HK-2 (cell line): Measurements from ENCODE around the gene XBP1.
A peak's percentile ranks its signal among the peaks of the same experiment; 100 is the strongest.
"Not testable (repeated sequence)": the region's sequence is repeated elsewhere in the genome, so short reads cannot be mapped to it uniquely, and the experiment has no call there.

ENCODE experiments used
- DNase-seq: peaks from one replicate; pipeline ENCODE4 v3.0.0-alpha.2; 2018; ENCODE audit not compliant: unreplicated experiment

XBP1 gene

DNA sequence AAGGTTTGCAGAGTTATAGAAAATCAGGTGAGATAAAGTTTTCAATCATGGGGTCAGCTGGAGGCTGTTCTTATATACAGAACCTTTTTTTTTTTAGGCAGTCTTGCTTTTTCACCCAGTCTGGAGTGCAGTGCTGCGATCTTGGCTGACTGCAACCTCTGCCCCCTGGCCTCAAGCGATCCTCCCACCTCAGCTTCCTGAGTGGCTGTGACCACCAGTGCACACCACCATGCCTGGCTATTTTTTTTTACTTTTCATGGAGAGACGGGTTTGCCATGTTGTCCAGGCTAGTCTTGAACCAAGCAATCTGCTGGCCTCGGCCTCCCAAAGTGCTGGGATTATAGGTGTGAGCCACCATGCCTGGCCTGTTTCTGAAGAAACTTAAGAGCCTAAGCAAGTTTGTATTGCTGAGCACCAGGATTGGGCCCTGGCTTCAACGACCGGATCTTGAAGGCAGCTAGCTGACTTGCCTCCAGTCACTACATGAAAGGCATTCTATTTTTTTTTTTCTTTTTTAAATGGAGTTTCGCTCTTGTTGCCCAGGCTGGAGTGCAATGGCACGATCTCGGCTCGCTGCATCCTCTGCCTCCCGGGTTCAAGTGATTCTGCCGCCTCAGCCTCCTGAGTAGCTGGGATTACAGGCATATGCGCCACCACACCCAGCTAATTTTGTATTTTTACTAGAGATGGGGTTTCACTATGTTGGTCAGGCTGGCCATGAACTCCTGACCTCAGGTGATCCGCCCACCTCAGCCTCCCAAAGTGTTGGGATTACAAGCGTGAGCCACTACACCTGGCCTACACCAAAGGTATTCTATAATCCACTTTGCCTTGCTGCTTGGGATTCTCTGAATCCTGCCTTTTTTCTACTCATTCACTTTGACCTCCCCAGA is 7.6 kb downstream of the XBP1 start:
- no peak for DNase-seq

DNA sequence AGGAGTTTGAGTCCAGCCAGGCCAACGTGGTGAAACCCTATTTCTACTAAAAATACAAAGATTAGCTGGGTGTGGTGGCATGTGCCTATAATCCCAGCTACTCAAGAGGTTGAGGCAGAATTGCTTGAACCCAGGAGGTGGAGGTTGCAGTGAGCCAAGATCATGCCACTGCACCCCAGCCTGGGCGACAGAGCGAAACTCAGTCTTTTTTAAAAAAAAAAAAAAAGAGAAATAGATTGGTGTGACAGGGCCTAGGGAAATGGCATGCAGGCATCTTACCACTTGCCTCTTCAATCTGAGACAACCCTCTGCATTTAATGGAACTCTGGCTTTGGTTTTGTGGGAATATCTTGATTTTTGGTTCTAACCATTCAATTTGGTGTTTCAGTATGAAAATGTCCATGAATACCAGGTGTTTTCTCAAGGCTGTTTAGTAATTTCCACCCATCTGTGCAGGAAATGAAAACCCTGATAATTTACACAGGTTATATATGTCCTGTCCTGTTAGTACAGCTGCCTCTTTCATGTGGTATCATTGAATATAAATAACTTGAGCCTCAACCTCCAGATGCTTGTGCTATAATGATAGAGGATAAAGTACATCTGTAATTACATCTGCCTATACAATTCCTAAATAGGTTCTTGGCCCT is 8.4 kb downstream of the XBP1 start:
- DNase-seq, result no peak

DNA sequence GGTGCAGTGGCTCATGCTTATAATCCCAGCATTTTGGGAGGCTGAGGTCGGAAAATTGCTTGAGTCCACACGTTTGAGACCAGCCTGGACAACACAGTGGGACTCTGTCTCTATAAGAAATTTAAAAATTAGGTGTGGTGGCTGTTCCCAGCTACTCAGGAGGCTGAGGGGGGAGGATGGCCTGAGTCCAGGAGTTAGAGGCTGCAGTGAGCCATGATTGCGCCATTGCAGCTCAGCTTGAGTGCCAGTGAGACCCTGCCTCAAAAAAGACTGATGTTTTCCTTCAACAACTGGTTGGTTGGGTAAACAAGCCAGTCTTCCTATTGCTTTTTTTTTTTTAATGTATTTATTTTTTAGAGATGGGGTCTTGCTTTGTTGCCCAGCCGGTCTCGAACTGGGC is 9.2 kb downstream of the XBP1 start:
- no peak for DNase-seq

DNA sequence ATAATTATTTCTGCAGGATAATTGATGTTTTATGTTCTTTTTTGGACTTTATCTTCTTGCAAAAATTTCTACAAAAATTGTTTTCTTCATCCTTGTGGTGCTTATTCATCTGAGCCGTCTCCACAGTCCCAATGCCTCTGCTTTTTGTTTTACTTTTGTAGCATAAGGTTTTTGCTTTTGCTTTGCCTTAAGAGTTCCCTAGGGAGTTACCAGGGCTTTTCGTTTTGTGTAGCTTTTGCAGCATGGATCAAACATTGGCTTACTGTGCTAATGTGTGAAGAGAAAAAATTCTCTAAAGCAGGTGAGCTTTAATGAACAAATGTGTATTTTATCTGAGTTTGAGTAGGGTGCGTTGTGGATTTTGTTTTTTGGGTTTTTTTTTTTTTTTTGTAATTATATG is 11.8 kb downstream of the XBP1 start:
- no peak for DNase-seq

DNA sequence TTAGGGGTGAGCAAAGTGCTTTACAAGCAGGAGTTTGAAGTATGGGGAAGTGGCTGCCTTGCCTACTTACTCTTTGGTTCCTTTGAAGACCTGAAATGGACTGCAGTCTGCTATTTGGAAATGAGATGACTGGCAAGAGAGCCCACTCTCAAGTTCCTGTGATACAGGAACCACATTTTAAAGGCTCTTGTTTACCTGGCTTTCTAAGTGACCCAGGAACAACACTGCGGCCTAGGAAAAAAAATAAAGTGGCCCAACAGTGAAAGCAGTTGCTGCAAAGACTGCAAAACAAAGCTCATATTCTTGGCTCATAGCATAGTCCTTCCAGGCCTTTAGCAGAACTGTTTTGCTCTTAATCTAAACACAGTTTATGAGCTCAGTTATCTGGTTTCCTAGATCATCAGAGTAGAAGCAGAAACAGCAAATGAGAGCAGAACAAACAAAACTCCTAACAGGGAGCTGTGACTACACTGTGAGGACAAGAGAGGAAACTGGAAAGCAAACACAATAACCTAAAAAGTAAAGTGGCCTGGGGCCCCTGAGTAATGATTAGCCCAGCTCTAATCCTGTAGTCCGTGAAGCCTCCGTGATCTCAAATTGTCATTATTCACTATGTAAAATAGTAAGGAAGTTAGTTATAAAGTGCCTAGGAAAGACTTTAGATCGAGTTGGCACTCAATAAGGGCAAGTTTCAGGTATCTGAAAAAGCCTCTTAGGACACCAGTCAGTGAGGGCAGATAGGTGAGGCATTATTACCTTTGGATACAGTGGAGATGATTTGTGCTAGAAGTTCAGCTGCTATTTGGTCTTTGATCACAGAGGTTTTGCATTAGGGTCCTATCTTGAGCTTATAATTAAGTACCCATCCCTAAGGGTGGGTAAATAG is 16.3 kb downstream of the XBP1 start:
- DNase-seq, result no peak

DNA sequence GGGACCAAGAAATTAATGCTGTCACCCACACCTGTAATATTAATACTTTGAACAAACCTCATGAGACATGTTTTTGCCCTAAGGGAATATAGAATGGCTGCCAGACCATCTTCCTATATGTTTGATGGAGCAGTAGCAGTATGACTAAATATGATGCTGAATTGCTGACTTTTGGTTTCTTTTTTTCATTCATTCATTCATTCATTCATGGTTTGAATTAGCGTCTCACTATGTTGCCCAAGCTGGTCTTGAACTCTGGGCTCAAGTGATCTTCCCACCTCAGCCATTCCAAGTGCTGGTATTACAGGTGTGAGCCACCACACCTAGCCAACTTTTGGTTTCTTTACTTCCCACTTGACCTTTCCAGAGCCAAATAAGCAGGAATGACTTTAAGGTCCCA is 20.1 kb downstream of the XBP1 start:
- DNase-seq, result no peak

DNA sequence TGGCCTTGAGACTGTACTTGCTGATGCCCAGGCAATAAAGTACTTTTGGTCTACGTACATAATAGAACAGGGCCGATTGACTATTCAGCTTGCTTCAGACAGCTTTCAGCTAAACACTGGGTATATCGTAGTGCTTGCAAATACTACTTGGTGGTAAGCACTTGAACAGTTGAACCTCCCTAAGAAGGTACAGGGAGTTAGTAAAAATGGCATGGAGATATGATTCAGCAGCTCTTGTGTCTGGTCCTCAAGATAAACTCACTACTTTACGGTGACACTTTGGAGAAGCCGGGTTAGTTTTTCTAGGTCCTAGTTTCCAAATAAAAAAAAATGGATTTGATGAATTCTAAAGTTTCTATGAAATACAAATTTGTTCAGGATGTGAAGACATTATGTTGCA is 20.5 kb downstream of the XBP1 start:
- no peak for DNase-seq

DNA sequence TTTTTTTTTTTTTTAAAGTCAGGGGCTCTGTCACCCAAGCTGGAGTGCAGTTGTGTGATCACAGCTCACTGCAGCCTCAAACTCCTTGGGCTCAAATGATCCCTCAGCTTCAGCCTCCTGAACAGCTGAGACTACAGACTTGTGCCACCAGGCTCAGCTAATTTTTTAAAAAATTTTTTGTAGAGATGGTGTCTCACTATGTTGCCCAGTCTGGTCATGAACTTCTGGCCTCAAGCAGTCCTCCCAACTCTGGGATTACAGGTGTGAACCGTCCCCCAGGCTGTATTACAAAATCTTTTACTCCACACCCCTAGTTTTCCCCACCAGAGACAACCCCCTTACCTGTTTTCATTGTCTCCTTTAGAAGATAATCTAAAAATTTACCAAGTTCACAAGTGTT is 26.0 kb downstream of the XBP1 start:
- DNase-seq, result no peak

DNA sequence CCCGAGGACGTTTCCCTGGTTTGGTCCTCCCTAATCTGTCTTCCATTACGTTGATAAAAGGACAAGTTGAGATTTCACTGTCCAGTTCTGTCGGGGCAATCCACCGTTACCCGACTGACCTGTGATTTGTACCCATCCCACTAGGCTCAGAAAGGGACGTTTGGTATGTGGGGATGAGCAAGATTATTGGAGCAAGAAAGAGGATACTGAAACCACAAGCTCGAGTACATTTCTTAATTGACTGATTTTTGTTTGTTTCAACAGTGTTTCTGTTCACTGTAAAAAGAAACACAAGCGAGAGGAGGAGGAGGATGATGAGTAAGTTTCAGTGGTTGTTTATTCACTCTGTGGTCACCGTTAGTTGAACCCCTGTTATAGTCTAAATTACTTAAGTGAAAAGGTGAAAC is 26.9 kb downstream of the XBP1 start:
- DNase-seq, result no peak

DNA sequence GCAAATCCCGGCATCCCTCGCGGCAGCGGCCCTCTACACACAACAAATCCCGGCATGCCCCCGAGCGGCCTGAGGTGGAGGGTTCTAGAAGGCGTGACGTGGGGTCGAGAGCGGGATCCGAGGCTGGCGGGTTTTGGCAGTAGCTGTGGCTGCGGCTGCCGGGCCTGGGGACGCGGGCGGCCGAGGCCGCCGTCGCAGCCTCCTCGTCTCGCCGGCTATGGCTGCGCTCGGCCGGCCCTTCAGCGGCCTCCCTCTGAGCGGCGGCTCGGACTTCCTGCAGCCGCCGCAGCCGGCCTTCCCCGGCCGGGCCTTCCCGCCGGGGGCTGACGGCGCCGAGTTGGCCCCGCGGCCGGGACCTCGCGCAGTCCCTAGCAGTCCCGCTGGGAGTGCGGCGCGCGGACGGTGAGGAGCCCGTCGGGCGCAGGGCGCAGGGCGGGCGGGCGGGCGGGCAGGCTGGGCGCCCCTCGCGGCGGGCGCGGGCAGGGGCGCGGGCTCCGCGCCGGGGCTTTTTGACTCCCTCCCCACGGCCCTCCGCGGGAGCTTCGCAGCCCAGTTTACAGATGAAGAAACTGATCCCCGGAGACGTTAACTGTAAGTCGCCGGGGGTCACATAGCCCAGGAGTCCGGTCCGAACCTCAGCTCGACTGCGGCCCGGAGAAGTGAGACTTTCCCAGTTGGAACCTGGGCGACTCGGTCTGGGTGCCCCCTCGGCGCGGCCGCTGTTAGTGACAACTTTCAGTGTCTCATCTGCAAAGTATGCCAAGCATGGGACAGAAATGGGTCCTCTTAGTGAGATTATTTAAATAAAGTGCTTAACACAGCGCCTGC is 27.5 kb downstream of the XBP1 start, which contains the start of gene CCDC117:
TSS of gene CCDC117 (plus strand) at position 63 of the 828 bp plus-strand sequence. CDS start at position 218, 155 bp downstream.
- peak; percentile 92 for DNase-seq

DNA sequence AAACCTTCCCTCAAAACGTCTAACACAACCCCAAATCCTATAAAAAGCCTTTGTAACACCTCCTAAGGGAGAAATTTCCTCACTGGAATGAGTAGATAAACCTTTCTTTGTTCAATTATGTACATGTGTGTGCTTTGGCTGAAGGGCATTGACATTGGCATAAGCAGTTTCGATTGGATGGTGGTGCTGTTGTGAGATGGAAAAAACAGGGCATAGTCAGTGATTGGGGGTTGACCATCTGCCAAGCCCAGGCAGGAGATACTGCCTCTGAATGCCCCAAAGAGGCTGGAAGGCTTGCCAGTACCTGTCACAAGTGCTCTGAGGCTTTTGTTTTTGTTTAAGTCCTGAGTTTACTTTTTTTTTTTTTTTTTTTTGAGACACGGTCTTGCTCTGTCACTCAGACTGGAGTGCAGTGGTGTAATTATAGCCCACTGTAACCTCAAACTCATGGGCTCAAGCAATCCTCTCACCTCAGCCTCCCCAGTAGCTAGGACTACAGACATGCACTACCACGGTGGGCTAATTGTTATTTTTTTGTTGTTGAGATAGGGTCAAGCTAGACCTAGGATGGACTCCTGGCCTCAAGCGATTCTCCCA is 29.1 kb downstream of the XBP1 start:
- no peak for DNase-seq

DNA sequence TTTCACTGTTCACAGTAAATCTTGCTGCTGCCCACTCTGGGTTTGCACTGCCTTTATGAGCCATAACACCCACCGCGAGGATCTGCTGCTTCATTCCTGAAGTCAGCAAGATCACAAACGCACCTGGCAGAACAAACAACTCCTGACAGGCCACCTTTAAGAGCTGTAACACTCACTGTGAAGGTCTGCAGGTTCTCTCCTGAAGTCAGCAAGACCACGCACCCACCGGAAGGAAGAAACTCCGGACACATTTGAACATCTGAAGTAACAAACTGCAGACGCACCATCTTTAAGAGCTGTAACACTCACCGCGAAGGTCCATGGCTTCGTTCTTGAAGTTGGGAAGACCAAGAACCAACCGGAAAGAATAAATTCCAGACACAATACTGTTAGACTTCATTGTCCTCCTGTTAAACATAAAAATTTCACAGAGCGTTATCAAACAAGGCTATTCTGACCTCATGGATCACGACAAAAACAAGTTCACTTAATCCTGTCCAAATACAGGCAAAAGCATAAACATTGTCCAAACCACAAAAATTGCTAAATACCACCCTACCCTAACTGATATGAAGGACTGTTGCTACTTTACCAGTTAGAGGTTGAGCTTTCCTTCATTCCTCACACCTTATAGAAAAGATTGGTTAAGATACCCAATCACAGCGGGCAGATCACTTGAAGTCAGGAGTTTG is 30.8 kb downstream of the XBP1 start:
- DNase-seq, result no peak

DNA sequence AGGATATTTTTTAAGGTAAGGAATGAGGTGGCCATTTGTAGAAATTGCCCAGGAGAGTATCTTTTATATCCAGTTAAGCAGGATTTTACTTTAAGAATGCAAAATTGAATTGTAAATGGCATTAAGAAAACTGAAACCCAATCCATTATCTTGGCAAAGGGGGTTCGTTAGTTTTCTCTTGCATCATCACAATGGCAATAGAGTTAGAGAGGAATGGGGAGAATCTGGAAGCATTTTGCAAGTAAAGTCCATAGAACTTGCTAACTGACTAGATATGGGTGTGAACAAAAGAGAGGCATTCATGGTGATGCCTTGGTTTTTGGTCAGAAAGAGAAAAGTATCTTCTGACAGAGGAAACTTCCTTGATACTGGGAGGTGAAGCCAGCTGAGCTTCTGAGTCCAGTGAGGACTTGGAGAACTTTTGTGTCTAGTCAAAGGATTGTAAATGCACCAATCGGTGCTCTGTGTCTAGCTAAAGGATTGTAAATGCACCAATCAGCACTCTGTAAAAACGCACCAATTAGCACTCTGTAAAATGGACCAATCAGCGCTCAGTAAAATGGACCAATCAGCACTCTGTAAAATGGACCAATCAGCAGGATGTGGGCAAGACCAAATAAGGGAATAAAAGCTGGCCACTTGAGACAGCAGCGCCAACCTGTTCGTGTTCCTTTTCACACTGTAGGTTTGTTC is 31.5 kb downstream of the XBP1 start:
- DNase-seq, result no peak

DNA sequence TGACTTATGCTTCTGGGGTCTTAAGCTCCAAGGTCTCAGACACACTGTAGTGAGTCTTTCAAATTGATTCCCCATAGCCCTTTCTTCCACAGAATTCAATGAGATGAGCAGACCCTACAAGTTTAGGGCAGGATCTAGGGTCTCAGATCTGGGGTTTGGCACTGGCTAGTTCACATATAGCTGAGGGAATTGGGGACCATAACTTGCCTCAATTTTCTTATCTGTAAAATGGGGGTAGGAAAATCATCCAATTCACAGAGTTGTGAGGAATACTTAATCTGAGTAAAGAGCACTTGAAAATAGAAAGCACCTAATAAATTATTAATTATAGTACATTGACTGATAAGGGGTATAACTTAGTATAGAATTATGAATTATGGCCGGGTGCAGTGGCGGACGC is 33.7 kb downstream of the XBP1 start:
- DNase-seq, result no peak

DNA sequence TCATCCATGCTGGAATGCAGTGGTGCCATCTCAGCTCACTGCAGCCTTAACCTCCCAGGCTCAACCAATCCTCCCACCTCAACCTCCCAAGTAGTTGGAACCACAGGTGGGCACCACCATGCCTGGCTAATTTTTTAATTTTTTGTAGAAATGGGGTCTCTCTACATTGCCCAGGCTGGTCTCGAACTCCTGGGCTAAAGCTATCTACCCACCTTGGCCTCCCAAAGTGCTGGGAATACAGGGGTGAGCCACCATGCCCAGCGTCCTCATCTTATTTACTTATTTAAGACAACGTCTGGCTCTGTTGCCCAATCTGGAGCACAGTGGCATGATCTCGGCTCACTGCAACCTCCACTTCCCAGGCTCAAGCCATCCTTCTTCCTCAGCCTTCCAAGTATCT is 38.4 kb downstream of the XBP1 start:
- DNase-seq, result not testable (repeated sequence)

DNA sequence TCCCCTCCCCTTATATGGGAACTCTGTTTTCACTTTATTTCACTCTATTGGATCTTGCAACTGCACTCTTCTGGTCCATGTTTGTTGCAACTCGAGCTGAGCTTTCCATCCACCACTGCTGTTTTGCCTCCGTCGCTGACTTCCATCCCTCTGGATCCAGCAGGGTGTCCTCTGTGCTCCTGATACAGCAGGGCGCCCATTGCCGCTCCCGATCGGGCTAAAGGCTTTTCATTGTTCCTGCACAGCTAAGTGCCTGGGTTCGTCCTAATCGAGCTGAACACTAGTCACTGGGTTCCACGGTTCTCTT is 39.0 kb downstream of the XBP1 start:
- no peak for DNase-seq

DNA sequence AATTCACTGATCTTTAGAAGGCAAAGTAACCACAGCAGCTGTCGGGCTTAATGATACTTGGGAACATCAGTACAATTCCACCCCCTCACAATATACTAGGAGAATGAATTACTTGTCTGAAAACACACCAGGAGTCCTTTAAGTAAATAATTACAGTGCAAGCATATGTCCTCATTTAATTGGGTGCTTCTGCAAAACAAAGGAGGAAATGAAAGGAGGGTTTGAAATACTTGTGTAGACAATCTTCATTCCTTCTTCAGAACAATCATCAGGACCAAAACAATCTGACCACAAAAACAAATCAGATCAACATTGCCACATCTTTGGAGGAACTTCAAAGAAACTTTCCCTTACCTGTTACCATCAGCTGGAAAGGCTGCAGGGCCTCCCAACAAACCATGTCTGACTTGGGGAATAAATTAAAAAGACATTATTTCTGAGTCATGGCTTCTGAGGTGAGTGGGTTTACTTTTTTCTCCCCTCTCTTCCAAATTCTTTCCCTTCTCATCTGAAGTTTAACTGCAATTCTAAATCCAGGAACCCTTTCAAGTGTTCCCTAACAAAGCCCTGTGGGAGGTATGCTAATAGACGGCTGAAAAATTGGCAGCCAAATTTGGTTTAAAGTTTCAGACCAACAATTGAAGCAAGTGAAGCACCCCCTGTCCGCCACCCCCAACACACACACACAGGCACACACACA is 40.4 kb downstream of the XBP1 start:
- DNase-seq, result no peak

DNA sequence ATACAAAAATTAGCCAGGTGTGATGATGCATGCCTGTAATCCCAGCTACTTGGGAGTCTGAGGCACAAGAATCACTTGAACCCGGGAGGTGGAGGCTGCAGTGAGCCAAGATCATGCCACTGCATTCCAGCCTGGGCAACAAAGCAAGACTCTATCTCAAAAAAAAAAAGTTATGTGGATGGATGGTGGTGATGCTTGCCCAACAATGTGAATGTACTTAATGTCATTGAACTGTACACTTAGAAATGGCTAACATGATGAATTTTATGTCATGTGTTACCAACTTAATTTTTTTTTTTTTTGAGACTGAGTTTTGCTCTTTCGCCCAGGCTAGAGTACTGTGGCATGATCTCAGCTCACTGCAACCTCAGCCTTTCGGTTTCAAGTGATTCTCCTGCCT is 45.9 kb downstream of the XBP1 start:
- DNase-seq, result not testable (repeated sequence)

DNA sequence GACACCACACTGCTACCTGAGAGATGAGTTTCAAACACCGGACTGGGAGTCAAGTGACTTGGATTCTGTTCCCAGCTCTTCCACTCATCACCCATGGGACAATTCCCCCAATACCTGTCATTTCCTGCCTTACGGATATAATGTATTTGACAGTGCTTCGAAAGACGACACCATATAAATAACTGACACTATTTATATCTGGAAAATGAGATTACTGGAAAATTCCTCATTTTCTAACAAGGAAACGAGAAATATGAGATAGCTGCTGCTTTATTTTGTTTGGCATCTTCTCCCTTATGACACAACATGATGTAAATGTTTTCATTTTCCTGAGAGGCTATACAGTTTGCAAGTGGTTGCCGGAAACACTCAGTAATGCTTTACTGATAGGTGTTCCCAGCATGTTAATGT is 49.9 kb downstream of the XBP1 start:
- DNase-seq, result no peak
